ENCODE results near the gene DNAH14. TPM values are rescaled to one million over a fixed set of nuclear protein-coding genes. Genes with fewer than 3 reads are reported as not detected.

Gene DNAH14
- total and polyA plus RNA-seq, 2 of the 8 experiments (the other 6 are each of a cell fraction or from before 2014, with no cell fraction given), result 8.4 to 40.7 TPM

GRCh38 chr1:225259542-225259941 is 330.1 kb downstream of the DNAH14 start (continued):
- TF ChIP-seq PHF8 (conservative IDR thresholded peaks at IDR 0.05; ENCODE audit: low read depth, low read length) (no peak), RAD21 (IDR thresholded peaks at IDR 0.05 in 1 of 2, conservative IDR thresholded peaks at IDR 0.05 in 1 of 2; ENCODE audit: low read depth in 2 of 2, low read length in 2 of 2) (no peak)

Data from H1 (cell line).